Measurements from ENCODE around the gene ADM. TPM values are rescaled to one million over a fixed set of nuclear protein-coding genes. Genes with fewer than 3 reads are reported as not detected.
A peak's percentile ranks its signal among the peaks of the same experiment; 100 is the strongest.
"Not testable (repeated sequence)": the region's sequence is repeated elsewhere in the genome, so short reads cannot be mapped to it uniquely, and the experiment has no call there.

Gene ADM, protein sequence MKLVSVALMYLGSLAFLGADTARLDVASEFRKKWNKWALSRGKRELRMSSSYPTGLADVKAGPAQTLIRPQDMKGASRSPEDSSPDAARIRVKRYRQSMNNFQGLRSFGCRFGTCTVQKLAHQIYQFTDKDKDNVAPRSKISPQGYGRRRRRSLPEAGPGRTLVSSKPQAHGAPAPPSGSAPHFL
- 100 to 1,000 TPM in 1 of 2 donors, 10 to 100 TPM in 1; 11.7 to 100 TPM for total RNA-seq

DNA sequence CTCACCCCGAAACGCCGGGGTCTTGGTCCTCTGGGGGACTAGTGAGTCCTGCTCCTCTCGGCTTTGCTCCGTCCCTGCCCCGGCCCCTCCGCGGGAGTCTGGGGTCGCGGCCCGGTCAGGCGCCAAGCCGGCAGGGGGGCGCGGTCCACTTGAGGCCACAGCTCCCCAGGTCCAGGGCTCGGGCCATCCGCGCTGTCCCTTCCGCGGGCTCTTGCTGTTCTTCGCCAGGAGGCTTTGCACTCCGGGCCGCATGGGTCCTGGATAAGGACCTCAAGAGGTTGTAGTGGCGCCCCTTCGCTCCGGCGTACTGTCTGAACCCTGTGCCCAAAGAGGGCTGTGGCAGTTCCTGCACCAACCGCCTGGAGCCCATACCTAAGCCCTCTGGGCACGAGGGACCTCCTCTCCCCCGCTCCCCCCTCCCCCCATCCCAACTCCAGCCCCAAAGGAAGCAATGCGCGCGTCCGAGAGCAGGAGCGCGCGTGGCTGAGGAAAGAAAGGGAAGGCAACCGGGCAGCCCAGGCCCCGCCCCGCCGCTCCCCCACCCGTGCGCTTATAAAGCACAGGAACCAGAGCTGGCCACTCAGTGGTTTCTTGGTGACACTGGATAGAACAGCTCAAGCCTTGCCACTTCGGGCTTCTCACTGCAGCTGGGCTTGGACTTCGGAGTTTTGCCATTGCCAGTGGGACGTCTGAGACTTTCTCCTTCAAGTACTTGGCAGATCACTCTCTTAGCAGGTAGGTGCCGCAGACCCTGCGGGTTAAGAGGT is at the start of gene ADM:
ADM (plus strand) TSS at position 579 of the 767 bp plus-strand sequence. CDS start 628 bp downstream, outside the sequence.
- no peaks in the 10 kb centered on the region for H3K9me3 Mint-ChIP-seq
- peaks cover 54% of the 10 kb centered on the region for H3K36me3 Mint-ChIP-seq (ENCODE audit: low read depth)
- peaks cover 13% of the 10 kb centered on the region for H3K4me1 Mint-ChIP-seq
- H3K27me3 Mint-ChIP-seq, result peaks cover 22% of the 10 kb centered on the region
- H3K27ac Mint-ChIP-seq, result peak within 1 kb of the TSS; percentile 97
- peak; percentile 27 for ATAC-seq (replicated peaks)
- peak within 1 kb of the TSS; percentile 94 for H3K4me3 Mint-ChIP-seq

DNA sequence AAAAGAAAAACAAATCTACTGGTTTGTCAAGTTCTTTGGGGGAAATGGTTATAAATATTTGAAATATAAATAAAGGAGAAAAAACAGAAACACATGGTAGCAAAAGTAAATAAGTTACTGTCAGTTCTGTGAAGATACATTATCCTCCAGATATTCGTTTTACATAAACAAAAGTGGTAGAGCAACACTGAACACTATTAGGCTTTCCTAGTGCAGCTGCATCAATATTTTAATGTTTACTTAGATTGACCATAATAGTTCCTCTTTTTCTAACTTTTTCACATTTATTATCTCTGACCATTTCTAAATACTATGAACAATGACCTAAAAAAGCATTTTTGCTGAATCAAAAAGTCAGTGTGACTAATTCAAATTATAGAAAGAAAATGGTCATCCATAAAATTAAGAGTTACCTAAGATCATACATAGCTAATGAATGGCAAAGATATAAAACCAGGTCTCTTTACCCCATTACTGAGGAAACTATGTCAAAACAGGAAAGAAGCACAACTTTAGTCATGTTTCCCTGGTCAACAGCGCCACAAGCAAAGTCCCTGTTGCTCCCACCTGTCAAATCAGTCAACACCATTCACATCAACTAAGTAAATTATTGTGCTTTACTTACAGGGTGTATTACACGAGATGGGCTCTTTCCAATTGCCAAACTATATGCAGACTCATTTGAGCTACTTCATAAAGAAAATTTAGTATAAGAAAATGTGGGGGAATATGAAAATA is 49.3 kb upstream of the ADM start:
- no peaks in the 10 kb centered on the region for H3K36me3 Mint-ChIP-seq (ENCODE audit: low read depth)
- no peaks in the 10 kb centered on the region for H3K9me3 Mint-ChIP-seq
- H3K27me3 Mint-ChIP-seq, result no peaks in the 10 kb centered on the region

DNA sequence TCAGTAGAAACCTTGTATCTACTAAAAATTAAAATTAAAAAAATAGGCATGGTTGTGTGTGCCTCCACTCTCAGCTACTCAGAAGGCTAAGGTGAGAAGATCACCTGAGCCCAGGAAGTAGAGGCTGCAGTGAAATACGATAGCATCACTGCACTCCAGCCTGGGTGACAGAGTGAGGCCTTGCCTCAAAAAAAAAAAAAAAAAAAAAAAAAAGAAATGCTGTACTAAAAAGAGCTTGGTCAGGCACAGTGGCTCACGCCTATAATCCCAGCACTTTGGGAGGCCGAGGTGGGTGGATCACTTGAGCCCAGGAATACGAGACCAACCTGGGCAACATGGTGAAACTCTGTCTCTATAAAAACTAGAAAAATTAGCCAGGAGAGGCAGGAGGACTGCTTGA is 47.4 kb upstream of the ADM start:
- Mint-ChIP-seq H3K4me3 (no peak overlapping the region), H3K36me3 (ENCODE audit: low read depth) (no peaks in the 10 kb centered on the region), H3K4me1 (peaks cover 4% of the 10 kb centered on the region), H3K9me3 (no peaks in the 10 kb centered on the region), H3K27me3 (no peaks in the 10 kb centered on the region), H3K27ac (no peak overlapping the region)
- ATAC-seq (replicated peaks), result no peak

More for the DNA sequence above, 49.3 kb upstream of the ADM start:
- Mint-ChIP-seq H3K4me1 (no peaks in the 10 kb centered on the region), H3K4me3 (no peak overlapping the region), H3K27ac (no peak overlapping the region)
- peak; percentile 14 for ATAC-seq (replicated peaks)

- H3K27ac Mint-ChIP-seq, result no peak overlapping the region
These were observed 43.1 kb upstream of the ADM start for GRCh38 chr11:10261821-10262220.

GRCh38 chr11:10263929-10264328 is 40.9 kb upstream of the ADM start:
- H3K4me1 Mint-ChIP-seq, result peaks cover 4% of the 10 kb centered on the region
- H3K4me3 Mint-ChIP-seq, result no peak overlapping the region
- ATAC-seq (replicated peaks), result no peak
- H3K36me3 Mint-ChIP-seq (ENCODE audit: low read depth), result no peaks in the 10 kb centered on the region
- H3K9me3 Mint-ChIP-seq, result no peaks in the 10 kb centered on the region
- H3K27me3 Mint-ChIP-seq, result no peaks in the 10 kb centered on the region
- H3K27ac Mint-ChIP-seq, result no peak overlapping the region

More at GRCh38 chr11:10261821-10262220, 43.1 kb upstream of the ADM start:
- no peak for ATAC-seq (replicated peaks)
- H3K4me1 Mint-ChIP-seq, result peaks cover 4% of the 10 kb centered on the region
- no peaks in the 10 kb centered on the region for H3K9me3 Mint-ChIP-seq
- no peaks in the 10 kb centered on the region for H3K27me3 Mint-ChIP-seq
- no peak overlapping the region for H3K4me3 Mint-ChIP-seq
- no peaks in the 10 kb centered on the region for H3K36me3 Mint-ChIP-seq (ENCODE audit: low read depth)

DNA sequence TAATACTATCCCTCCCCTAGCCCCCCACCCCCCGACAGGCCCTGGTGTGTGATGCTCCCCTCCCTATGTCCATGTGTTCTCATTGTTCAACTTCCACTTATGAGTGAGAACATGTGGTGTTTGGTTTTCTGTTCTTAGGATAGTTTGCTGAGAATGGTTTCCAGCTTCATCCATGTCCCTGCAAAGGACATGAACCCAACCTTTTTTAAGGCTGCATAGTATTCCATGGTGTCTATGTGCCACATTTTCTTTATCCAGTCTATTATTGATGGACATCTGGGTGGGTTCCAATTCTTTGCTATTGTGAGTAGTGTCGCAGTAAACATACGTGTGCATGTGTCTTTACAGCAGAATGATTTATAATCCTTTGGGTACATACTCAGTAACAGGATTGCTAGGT is 40.2 kb upstream of the ADM start:
- H3K36me3 Mint-ChIP-seq (ENCODE audit: low read depth); H3K27me3 Mint-ChIP-seq; H3K27ac Mint-ChIP-seq; ATAC-seq (replicated peaks); H3K9me3 Mint-ChIP-seq; H3K4me1 Mint-ChIP-seq; H3K4me3 Mint-ChIP-seq: not testable (repeated sequence)

- no peak for ATAC-seq (replicated peaks)
- Mint-ChIP-seq H3K27ac (no peak overlapping the region), H3K9me3 (no peaks in the 10 kb centered on the region), H3K27me3 (no peaks in the 10 kb centered on the region), H3K4me3 (no peak overlapping the region), H3K4me1 (peaks cover 4% of the 10 kb centered on the region), H3K36me3 (ENCODE audit: low read depth) (no peaks in the 10 kb centered on the region)
These were observed 38.9 kb upstream of the ADM start for GRCh38 chr11:10265936-10266335.

GRCh38 chr11:10267821-10268220 is 37.1 kb upstream of the ADM start:
- H3K27ac Mint-ChIP-seq, result no peak overlapping the region
- no peaks in the 10 kb centered on the region for H3K36me3 Mint-ChIP-seq (ENCODE audit: low read depth)

DNA sequence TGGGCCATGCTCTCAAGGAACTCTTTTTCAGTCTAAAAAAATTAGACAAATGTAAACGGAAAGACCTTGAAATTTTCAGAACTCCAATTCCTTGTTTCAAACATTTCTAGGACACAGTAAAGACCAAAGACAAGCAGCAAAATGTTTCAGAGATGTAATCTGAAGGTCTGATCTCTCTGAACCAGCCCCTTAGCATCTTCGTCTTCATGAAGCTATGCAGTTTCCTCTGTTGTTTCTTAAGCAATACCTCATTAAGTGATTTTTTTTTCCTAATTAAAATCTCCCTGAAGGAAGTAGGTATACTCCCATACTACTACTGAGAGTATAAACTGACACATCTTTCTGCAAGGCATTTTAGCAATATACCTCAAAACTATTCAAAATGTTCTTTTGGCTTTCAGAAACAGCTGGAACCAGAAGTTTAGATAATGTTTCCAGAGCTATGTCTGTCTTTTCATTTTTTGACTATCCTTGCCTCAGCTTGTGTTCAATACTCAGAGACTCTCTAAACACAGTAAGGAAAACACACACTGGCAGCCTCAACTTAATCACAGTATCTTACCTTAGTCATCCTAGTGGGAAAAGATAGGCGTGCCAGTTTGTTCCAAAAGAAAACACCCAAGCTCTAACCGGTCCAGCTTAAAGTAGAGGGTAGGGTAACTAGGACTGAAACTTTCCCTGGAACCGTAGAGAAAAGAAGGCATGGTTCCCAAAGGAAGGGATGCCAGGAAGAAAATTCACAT is 36.0 kb upstream of the ADM start:
- Mint-ChIP-seq H3K9me3 (no peaks in the 10 kb centered on the region), H3K27ac (no peak overlapping the region), H3K4me1 (no peaks in the 10 kb centered on the region), H3K4me3 (no peak overlapping the region), H3K36me3 (ENCODE audit: low read depth) (no peaks in the 10 kb centered on the region), H3K27me3 (no peaks in the 10 kb centered on the region)
- no peak for ATAC-seq (replicated peaks)

More at GRCh38 chr11:10267821-10268220, 37.1 kb upstream of the ADM start:
- ATAC-seq (replicated peaks), result no peak
- Mint-ChIP-seq H3K4me3 (no peak overlapping the region), H3K9me3 (no peaks in the 10 kb centered on the region), H3K27me3 (no peaks in the 10 kb centered on the region), H3K4me1 (no peaks in the 10 kb centered on the region)

DNA sequence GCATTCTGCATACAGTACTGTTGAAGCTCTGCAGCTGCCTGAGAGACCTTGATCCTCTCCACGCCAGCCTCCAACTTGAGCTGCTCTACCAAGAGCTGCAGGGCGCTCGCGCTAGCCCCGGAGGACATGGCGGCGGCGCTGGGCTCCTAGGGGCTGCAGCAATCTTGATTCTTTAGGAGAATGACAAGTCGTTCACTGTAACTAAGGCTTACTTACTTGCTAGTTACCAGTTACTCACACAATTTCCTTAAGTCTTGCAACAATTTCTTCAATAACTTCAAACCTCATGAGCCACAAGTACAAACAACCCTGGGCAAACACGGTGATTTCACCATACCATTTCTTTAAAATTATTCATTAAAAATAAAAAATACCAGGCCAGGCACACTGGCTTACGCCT is 32.7 kb upstream of the ADM start:
- H3K36me3 Mint-ChIP-seq (ENCODE audit: low read depth), result no peaks in the 10 kb centered on the region
- H3K9me3 Mint-ChIP-seq, result no peaks in the 10 kb centered on the region
- H3K4me1 Mint-ChIP-seq, result peaks cover 6% of the 10 kb centered on the region
- H3K27ac Mint-ChIP-seq, result no peak overlapping the region
- no peak overlapping the region for H3K4me3 Mint-ChIP-seq
- ATAC-seq (replicated peaks), result no peak
- H3K27me3 Mint-ChIP-seq, result no peaks in the 10 kb centered on the region

- peak; percentile 43 for ATAC-seq (replicated peaks)
- no peaks in the 10 kb centered on the region for H3K27me3 Mint-ChIP-seq
- no peaks in the 10 kb centered on the region for H3K9me3 Mint-ChIP-seq
- no peak overlapping the region for H3K27ac Mint-ChIP-seq
- no peaks in the 10 kb centered on the region for H3K36me3 Mint-ChIP-seq (ENCODE audit: low read depth)
- H3K4me3 Mint-ChIP-seq, result no peak overlapping the region
- peaks cover 6% of the 10 kb centered on the region for H3K4me1 Mint-ChIP-seq
These were observed 31.1 kb upstream of the ADM start for GRCh38 chr11:10273738-10274137.

GRCh38 chr11:10274726-10275125 is 30.1 kb upstream of the ADM start:
- Mint-ChIP-seq H3K36me3 (ENCODE audit: low read depth) (no peaks in the 10 kb centered on the region), H3K27ac (no peak overlapping the region), H3K9me3 (no peaks in the 10 kb centered on the region), H3K4me1 (peaks cover 6% of the 10 kb centered on the region), H3K4me3 (no peak overlapping the region), H3K27me3 (no peaks in the 10 kb centered on the region)
- ATAC-seq (replicated peaks), result no peak

DNA sequence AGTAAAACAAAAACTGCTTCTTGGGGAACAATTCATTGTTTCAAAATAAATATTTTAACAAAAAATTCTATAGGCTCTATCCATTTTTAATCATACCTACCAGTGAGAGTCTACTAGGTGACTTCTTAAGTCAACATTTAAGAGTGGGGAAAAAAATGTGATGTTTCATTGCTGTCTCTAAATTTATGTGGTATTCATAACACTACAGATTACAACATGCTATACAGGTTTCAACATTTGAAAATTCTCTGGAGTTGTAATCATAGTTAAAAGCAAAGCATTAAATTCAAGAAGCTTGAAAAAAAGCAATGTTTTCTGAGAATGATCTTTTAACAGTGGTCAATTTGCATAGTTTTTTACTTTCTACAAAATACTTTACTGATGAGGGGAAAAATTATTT is 29.2 kb upstream of the ADM start:
- Mint-ChIP-seq H3K4me1 (peaks cover 6% of the 10 kb centered on the region), H3K36me3 (ENCODE audit: low read depth) (no peaks in the 10 kb centered on the region), H3K27me3 (no peaks in the 10 kb centered on the region), H3K9me3 (no peaks in the 10 kb centered on the region), H3K4me3 (no peak overlapping the region), H3K27ac (no peak overlapping the region)
- ATAC-seq (replicated peaks), result no peak

DNA sequence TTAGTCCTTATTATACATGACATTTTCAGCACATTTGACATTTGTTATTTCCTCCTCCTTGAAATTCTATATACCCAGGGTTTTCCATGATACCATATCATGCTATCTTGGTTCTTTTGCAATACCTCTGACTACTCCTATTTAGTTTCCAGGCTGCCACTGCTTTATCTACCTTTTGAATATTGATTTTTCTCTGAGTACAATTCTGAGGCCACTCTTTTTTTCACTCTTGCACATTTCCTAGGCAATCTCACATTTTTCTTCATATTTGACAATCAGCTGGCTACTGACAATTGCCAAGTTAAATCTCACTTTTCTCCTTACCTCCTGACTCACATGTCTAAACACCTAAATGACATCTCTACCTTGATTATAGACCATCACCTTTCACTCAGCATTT is 22.8 kb upstream of the ADM start:
- Mint-ChIP-seq H3K4me1 (peaks cover 4% of the 10 kb centered on the region), H3K27me3 (no peaks in the 10 kb centered on the region), H3K27ac (no peak overlapping the region), H3K9me3 (no peaks in the 10 kb centered on the region), H3K36me3 (ENCODE audit: low read depth) (no peaks in the 10 kb centered on the region), H3K4me3 (no peak overlapping the region)
- ATAC-seq (replicated peaks), result no peak
